Gastrocnemius medialis (tissue), 4 donors: ENCODE data around the gene KRT75. TPM values are rescaled to one million over a fixed set of nuclear protein-coding genes. Genes with fewer than 3 reads are reported as not detected.

ENCODE experiments used
- ATAC-seq, 2 donors: fragments of 150-250 bp; one replicate each; pipeline ENCODE4 v1.9.1; 2016
- DNase-seq, 2 donors: peaks; one replicate each; pipeline ENCODE4 v3.0.0-alpha.2; 2019
- H3K27ac ChIP-seq, 4 donors: fragments of 200-600 bp; sonication (generic); 1 replicate in 1 of 4; 2 replicates in 3 of 4; pipeline ENCODE4 v1.5.1; 2016 to 2018; ENCODE audit warnings: mild to moderate bottlenecking in 2 of 4, moderate library complexity in 1 of 4
- H3K27me3 ChIP-seq, 3 donors: fragments of 200-600 bp; sonication (generic) in 2 of 3; 1 replicate in 1 of 3; 2 replicates in 2 of 3; pipeline versions ENCODE4 v1.5.1 to v1.6.0; 2016 to 2019; ENCODE audit warnings: mild to moderate bottlenecking in 1 of 3, moderate library complexity in 1 of 3
- H3K36me3 ChIP-seq, 2 donors: fragments of 200-600 bp; sonication (generic) in 1 of 2; one replicate each; pipeline ENCODE4 v1.5.1; 2017 to 2018
- H3K4me1 ChIP-seq, 2 donors: fragments of 200-600 bp; sonication (generic) in 1 of 2; one replicate each; pipeline ENCODE4 v1.5.1; 2016 to 2017; ENCODE audit warnings: mild to moderate bottlenecking in 2 of 2
- H3K4me3 ChIP-seq, 4 donors: fragments of 200-600 bp; sonication (generic) in 3 of 4; 1 replicate in 1 of 4; 2 replicates in 3 of 4; pipeline ENCODE4 v1.5.1; 2016 to 2019; ENCODE audit warnings: mild to moderate bottlenecking in 2 of 4
- H3K9me3 ChIP-seq, 3 donors: fragments of 200-600 bp; sonication (generic) in 2 of 3; 1 replicate in 1 of 3; 2 replicates in 2 of 3; pipeline ENCODE4 v1.5.1; 2016 to 2019
- CTCF ChIP-seq, 5 experiments: fragments of 450-650 bp in 3 of 5; fragments of 200-600 bp in 2 of 5; sonication (generic) in 2 of 5; IDR thresholded peaks in 4 of 5; conservative IDR thresholded peaks in 1 of 5; 1 replicate in 4 of 5; 2 replicates in 1 of 5; pipeline ENCODE4 v1.5.1; 2016 to 2019; ENCODE audit warnings: antibody characterized with exemption in 5 of 5, mild to moderate bottlenecking in 3 of 5, moderate library complexity in 3 of 5
- POLR2A ChIP-seq, 2 donors: fragments of 450-650 bp; IDR thresholded peaks; one replicate each; pipeline ENCODE4 v1.6.1; 2017; ENCODE audit warnings: antibody characterized with exemption in 2 of 2, mild to moderate bottlenecking in 2 of 2, moderate library complexity in 2 of 2
- in situ Hi-C, 4 donors: fragments of 200-750 bp; cut with MboI; loops; one replicate each; pipeline versions ENCODE4 v1.15.0 to v1.8.0; 2017; ENCODE audit warnings: low sequenced_read_pairs in 4 of 4
- intact Hi-C: fragments of 100-400 bp; cut with DNase I; formaldehyde crosslinking; loops from one replicate; pipeline ENCODE4 v1.15.1; 2023; ENCODE audit warnings: low total_unique reads
- total RNA-seq, 4 donors: library from RNA; depleted of rRNA; stranded (reverse); fragments of >200 nt; gene quantifications; one replicate each; pipeline versions ENCODE4 v1.1.0 to v1.2.3, GENCODE V29; 2016

KRT75 gene
- not detected for total RNA-seq

DNA sequence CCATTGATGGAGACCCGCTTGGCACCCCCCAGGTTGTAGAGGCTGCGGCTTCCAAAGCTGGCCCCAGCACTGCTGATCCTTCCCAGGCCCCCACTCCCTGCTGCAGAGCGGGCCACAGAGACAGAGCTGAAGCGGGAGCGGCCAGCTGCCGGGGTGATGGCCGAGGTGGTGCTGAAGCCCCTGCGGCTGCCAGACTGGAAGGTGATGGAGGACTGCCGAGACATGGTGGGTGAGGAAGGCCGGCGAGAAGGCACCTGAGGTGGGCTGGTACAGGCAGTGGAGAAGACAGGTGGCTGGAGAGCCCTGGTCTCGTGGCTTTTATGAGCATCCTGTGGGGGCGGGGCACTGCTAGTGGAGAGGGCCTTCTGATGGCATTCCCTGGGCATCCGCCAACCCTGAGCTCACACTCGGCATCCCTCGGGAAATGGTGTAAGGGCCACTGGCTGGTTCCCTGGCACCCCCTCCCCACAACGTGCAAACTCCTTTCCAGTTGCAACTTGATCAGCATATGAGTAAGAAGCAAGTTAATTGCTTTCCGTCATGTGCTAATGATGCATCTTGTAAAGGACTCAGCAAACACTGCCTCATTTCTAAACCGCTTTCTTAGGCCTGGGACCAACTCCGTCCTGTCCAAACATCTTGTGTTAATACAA is at the start of gene KRT75:
Gene KRT75 (minus strand): TSS at position 291 of the 653 bp plus-strand sequence. CDS start 67 bp downstream, at position 224.
- no peaks in the 10 kb centered on the region for H3K4me1 ChIP-seq
- H3K27me3 ChIP-seq: peaks cover 2 to 11% (median 9%) of the 10 kb centered on the region in 3 donors
- H3K9me3 ChIP-seq: no peaks in the 10 kb centered on the region
- no peak for TF ChIP-seq POLR2A (IDR thresholded peaks at IDR 0.05)
- in situ Hi-C loops (no loop called here), intact Hi-C loops (no loop called here)
- no peak within 1 kb of the TSS for H3K27ac ChIP-seq
- DNase-seq: no peak
- no peak within 1 kb of the TSS for H3K4me3 ChIP-seq
- no peaks in the 10 kb centered on the region for H3K36me3 ChIP-seq
- ATAC-seq: no peak

DNA sequence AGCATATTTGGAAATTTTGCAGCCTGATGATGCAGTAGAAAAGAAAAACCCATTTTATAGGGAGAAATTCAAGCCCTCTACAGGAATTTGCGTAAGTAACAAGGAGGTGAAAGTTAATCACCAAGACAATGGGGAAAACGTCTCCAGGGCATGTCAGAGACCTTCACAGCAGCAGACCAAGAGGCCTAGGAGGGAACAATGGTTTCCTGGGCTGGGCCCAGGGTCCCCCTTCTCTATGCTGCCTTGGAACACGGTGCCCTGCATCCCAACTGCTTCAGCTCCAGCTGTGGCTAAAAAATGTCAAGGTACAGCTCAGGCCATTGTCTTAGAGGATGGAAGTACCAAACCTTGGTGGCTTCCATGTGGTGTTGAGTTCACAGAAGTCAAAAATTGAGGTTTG is 45.9 kb upstream of the KRT75 start:
- intact Hi-C loops (no loop called here), in situ Hi-C loops (no loop called here)
- H3K36me3 ChIP-seq: no peaks in the 10 kb centered on the region
- H3K4me3 ChIP-seq: no peak overlapping the region
- no peak for ATAC-seq
- no peaks in the 10 kb centered on the region for H3K4me1 ChIP-seq
- H3K9me3 ChIP-seq: no peaks in the 10 kb centered on the region
- no peak overlapping the region for H3K27ac ChIP-seq
- H3K27me3 ChIP-seq: no peaks in the 10 kb centered on the region
- TF ChIP-seq CTCF (IDR thresholded peaks at IDR 0.05 in 4 of 5, conservative IDR thresholded peaks at IDR 0.05 in 1 of 5): no peak
- no peak for TF ChIP-seq POLR2A (IDR thresholded peaks at IDR 0.05)
- no peak for DNase-seq

DNA sequence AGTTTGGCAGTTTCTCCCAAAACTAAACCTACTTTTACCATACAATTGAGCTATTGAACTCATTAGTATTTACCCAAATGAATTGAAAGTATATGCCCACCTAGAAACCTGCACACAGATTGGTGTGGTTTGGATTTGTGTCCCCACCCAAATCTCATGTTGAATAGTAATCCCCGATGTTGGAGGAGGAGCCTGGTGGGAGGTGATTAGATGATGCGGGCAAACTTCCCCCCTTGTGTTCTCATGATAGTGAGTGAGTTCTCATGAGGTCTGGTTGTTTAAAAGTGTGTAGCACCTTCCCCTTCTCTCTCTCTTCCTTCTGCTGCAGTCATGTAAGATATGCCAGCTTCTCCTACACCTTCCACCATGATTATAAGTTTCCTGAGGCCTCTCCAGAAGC is 43.5 kb upstream of the KRT75 start:
- intact Hi-C loops: no loop called here
- in situ Hi-C loops: no loop called here

DNA sequence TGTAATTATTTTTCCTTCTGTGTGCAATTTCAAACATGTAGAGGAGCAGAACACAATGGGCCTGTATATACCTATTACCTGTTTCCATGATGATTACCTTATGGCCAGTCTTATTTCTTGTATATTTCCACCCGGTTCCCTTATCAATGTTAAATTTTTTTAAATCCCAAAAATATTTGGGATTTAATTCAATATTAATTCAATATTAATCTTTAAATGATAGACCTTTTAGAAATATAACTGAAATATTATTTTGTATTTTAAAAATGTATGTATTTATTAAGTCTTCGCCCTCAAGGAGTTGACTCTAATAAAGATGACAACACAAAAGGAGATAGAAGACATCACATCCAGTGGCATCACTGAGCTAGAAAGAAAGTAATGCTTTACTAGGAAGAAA is 40.0 kb upstream of the KRT75 start:
- no peaks in the 10 kb centered on the region for H3K4me1 ChIP-seq
- intact Hi-C loops: no loop called here
- no peaks in the 10 kb centered on the region for H3K27me3 ChIP-seq
- no peaks in the 10 kb centered on the region for H3K36me3 ChIP-seq
- in situ Hi-C loops: no loop called here
- ATAC-seq (no peak), DNase-seq (no peak)
- TF ChIP-seq POLR2A (IDR thresholded peaks at IDR 0.05): no peak
- TF ChIP-seq CTCF (IDR thresholded peaks at IDR 0.05 in 4 of 5, conservative IDR thresholded peaks at IDR 0.05 in 1 of 5): no peak
- no peak overlapping the region for H3K27ac ChIP-seq
- H3K4me3 ChIP-seq: no peak overlapping the region
- no peaks in the 10 kb centered on the region for H3K9me3 ChIP-seq

More for the DNA sequence above, 43.5 kb upstream of the KRT75 start:
- H3K27ac ChIP-seq: no peak overlapping the region
- DNase-seq: no peak
- TF ChIP-seq POLR2A (IDR thresholded peaks at IDR 0.05) (no peak), CTCF (IDR thresholded peaks at IDR 0.05 in 4 of 5, conservative IDR thresholded peaks at IDR 0.05 in 1 of 5) (no peak)
- no peak for ATAC-seq
- no peaks in the 10 kb centered on the region for H3K4me1 ChIP-seq
- no peaks in the 10 kb centered on the region for H3K9me3 ChIP-seq
- no peaks in the 10 kb centered on the region for H3K27me3 ChIP-seq
- no peaks in the 10 kb centered on the region for H3K36me3 ChIP-seq
- H3K4me3 ChIP-seq: no peak overlapping the region

DNA sequence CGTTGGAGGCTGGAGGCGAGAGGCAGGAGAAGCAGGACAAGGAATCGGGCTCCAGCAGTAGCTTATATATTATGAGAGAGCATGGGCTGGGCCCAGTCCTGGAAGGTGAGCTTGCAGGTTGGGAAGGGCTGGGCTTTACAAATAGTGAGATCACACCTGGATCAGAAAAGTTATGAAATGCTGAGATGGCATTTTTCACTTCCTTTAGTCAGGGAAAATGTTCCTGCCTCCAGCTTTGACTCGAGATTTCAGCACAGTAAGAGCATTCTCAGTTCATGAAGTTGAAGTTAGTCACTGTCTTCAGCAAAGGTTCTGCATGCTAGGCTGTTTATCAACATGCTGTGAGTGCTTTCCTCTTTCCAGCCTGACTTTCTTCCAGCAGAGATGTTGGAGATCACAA is 39.6 kb upstream of the KRT75 start, which contains the start of gene KRT6C:
Gene KRT6C (minus strand): TSS at position 38 of the 400 bp plus-strand sequence. CDS start 68 bp downstream, outside the sequence.
- TF ChIP-seq POLR2A (IDR thresholded peaks at IDR 0.05): no peak
- TF ChIP-seq CTCF (IDR thresholded peaks at IDR 0.05 in 4 of 5, conservative IDR thresholded peaks at IDR 0.05 in 1 of 5): no peak
- in situ Hi-C loops (no loop called here), intact Hi-C loops (no loop called here)
- no peaks in the 10 kb centered on the region for H3K36me3 ChIP-seq
- no peak for ATAC-seq
- H3K27me3 ChIP-seq: no peaks in the 10 kb centered on the region
- no peak within 1 kb of the TSS for H3K4me3 ChIP-seq
- H3K4me1 ChIP-seq: no peaks in the 10 kb centered on the region
- H3K27ac ChIP-seq: no peak within 1 kb of the TSS
- no peaks in the 10 kb centered on the region for H3K9me3 ChIP-seq
- DNase-seq: no peak
